SK-N-SH (cell line): ENCODE measurements around the gene BPIFA2. TPM values are rescaled to one million over a fixed set of nuclear protein-coding genes. Genes with fewer than 3 reads are reported as not detected.

Experiments
- CTCF ChIA-PET: fragments of 300-600, 350-600 bp; formaldehyde crosslinking; extraction: SDS; loops from one replicate; lab custom pipeline; 2021; lab: Yijun Ruan, JAX
- POLR2A ChIA-PET: fragments of 350-600 bp; sonication (Branson Sonifier 250); formaldehyde crosslinking; extraction: SDS; loops from one replicate; lab custom pipeline; 2020; ENCODE audit warnings: antibody characterized with exemption, inconsistent platforms; lab: Yijun Ruan, JAX
- DNase-seq: peaks from one replicate; pipeline ENCODE4 v3.0.0; 2012
- H2AFZ ChIP-seq: fragments of 200-600 bp; sonication (generic); 2 replicates; pipeline ENCODE4 v1.8.1; 2016; ENCODE audit warnings: antibody characterized with exemption, mild to moderate bottlenecking, low read depth
- H3F3A ChIP-seq: fragments of 200-600 bp; sonication (generic); replicated peaks from 2 replicates; pipeline ENCODE3; 2016; ENCODE audit warnings: antibody characterized with exemption, mild to moderate bottlenecking; ENCODE audit not compliant: insufficient read depth
- H3K27ac ChIP-seq, 2 experiments: fragments of 200-500 bp in 1 of 2; fragments of 200-600 bp in 1 of 2; sonication (Bioruptor generic) in 1 of 2; sonication (generic), shearing (Covaris generic) in 1 of 2; 2 replicates each; pipeline versions ENCODE4 v1.5.1 to v1.6.1; 2014 to 2016; ENCODE audit warnings: low read depth in 2 of 2, inconsistent platforms in 1 of 2, low read length in 1 of 2, mild to moderate bottlenecking in 1 of 2, mixed read lengths in 1 of 2
- H3K27me3 ChIP-seq: fragments of 200-600 bp; sonication (generic), shearing (Covaris generic); 2 replicates; pipeline ENCODE4 v1.6.1; 2016; ENCODE audit warnings: mixed run types; ENCODE audit not compliant: insufficient read depth
- H3K36me3 ChIP-seq, 2 experiments: fragments of 200-500 bp in 1 of 2; fragments of 200-600 bp in 1 of 2; sonication (Bioruptor generic) in 1 of 2; sonication (generic) in 1 of 2; replicated peaks in 1 of 2; 2 replicates each; pipeline versions ENCODE3 to v1.5.1; 2014 to 2016; ENCODE audit warnings: low read length in 1 of 2, mild to moderate bottlenecking in 1 of 2; ENCODE audit not compliant: insufficient read depth in 2 of 2, control insufficient read depth in 1 of 2
- H3K4me1 ChIP-seq, 2 experiments: fragments of 200-500 bp in 1 of 2; fragments of 200-600 bp in 1 of 2; sonication (Bioruptor generic) in 1 of 2; sonication (generic), shearing (Covaris generic) in 1 of 2; 2 replicates each; pipeline versions ENCODE4 v1.5.1 to v1.6.1; 2014 to 2016; ENCODE audit warnings: low read depth in 1 of 2, low read length in 1 of 2, mixed run types in 1 of 2; ENCODE audit not compliant: insufficient read depth in 2 of 2, control insufficient read depth in 1 of 2
- H3K4me2 ChIP-seq: fragments of 200-600 bp; sonication (generic), shearing (Covaris generic); 2 replicates; pipeline ENCODE4 v1.6.1; 2017; ENCODE audit warnings: mixed run types
- H3K4me3 ChIP-seq, 2 experiments: fragments of 200-500 bp in 1 of 2; fragments of 200-600 bp in 1 of 2; sonication (Bioruptor generic) in 1 of 2; sonication (generic), shearing (Covaris generic) in 1 of 2; 2 replicates each; pipeline versions ENCODE4 v1.5.1 to v1.8.1; 2014 to 2016; ENCODE audit warnings: low read depth in 2 of 2, inconsistent platforms in 1 of 2, low read length in 1 of 2, mild to moderate bottlenecking in 1 of 2, mixed read lengths in 1 of 2, moderate library complexity in 1 of 2
- H3K79me2 ChIP-seq: fragments of 200-600 bp; sonication (generic); 2 replicates; pipeline ENCODE4 v1.8.1; 2017; ENCODE audit warnings: mild to moderate bottlenecking; ENCODE audit not compliant: insufficient read depth
- H3K9ac ChIP-seq: fragments of 200-600 bp; sonication (generic); 2 replicates; pipeline ENCODE4 v1.6.1; 2017; ENCODE audit warnings: mixed run types
- H3K9me2 ChIP-seq: fragments of 200-600 bp; sonication (generic); 2 replicates; pipeline ENCODE4 v1.6.1; 2017; ENCODE audit warnings: mixed run types
- H3K9me3 ChIP-seq: fragments of 200-600 bp; sonication (generic); 2 replicates; pipeline ENCODE4 v1.6.1; 2017; ENCODE audit warnings: mixed run types, mild to moderate bottlenecking, moderate library complexity
- H4K20me1 ChIP-seq: fragments of 200-600 bp; sonication (generic); 2 replicates; pipeline ENCODE4 v1.6.1; 2017; ENCODE audit warnings: mild to moderate bottlenecking, mixed run types; ENCODE audit not compliant: insufficient read depth
- CHD2 ChIP-seq: fragments of 150-350 bp; IDR thresholded peaks from 2 replicates; pipeline ENCODE4 v1.6.1; 2018; ENCODE audit warnings: low read length; ENCODE audit not compliant: partially characterized antibody
- EP300 ChIP-seq, 2 experiments: IDR thresholded peaks; 2 replicates each; pipeline versions ENCODE4 v1.4.0 to v1.6.1; 2012; ENCODE audit warnings: borderline replicate concordance in 1 of 2, low read depth in 1 of 2, low read length in 1 of 2
- FOXJ3 ChIP-seq: sonication (generic); formaldehyde crosslinking; IDR thresholded peaks from 2 replicates; pipeline ENCODE4 v1.5.1; 2020; ENCODE audit warnings: mild to moderate bottlenecking, missing genetic modification reagents
- FOXM1 ChIP-seq: IDR thresholded peaks from 2 replicates; pipeline ENCODE4 v1.4.0; 2012; ENCODE audit warnings: low read depth, mild to moderate bottlenecking
- MXI1 ChIP-seq: IDR thresholded peaks from 2 replicates; pipeline ENCODE4 v1.6.1; 2012; ENCODE audit warnings: mild to moderate bottlenecking, low read depth, low read length, improper control_type of control experiment
- PBX3 ChIP-seq: IDR thresholded peaks from 2 replicates; pipeline ENCODE4; 2012
- RAD21 ChIP-seq: IDR thresholded peaks from 2 replicates; pipeline ENCODE4 v1.6.1; 2012; ENCODE audit warnings: mild to moderate bottlenecking, low read length
- REST ChIP-seq: IDR thresholded peaks from 2 replicates; pipeline ENCODE4 v1.6.1; 2012; ENCODE audit warnings: mild to moderate bottlenecking, low read depth, low read length, moderate library complexity
- RFX5 ChIP-seq: IDR thresholded peaks from 2 replicates; pipeline ENCODE4 v1.6.1; 2012; ENCODE audit warnings: mild to moderate bottlenecking, improper control_type of control experiment, low read length
- YY1 ChIP-seq: IDR thresholded peaks from 2 replicates; pipeline ENCODE4 v1.4.0; 2012; ENCODE audit warnings: low read depth, mild to moderate bottlenecking
- WGBS: methylation state at CpG from one replicate; pipeline ENCODE4 v1.1.6; 2017; ENCODE audit warnings: low lambda C conversion rate; 5-methylcytosine and 5-hydroxymethylcytosine counted together
- polyA plus RNA-seq, 3 experiments: library from polyadenylated mRNA; depleted of rRNA; stranded (reverse); fragments of >200 nt; gene quantifications; 2 replicates each; pipeline ENCODE4 v1.2.3, GENCODE V29; 2012
- TF ChIP-seq, protein P1 (sequence below): fragments of 150-350 bp; IDR thresholded peaks from 2 replicates; pipeline ENCODE4 v1.6.1; 2016; ENCODE audit warnings: mild to moderate bottlenecking, low read depth, low read length
- TF ChIP-seq, protein P2 (sequence below): IDR thresholded peaks from 2 replicates; pipeline ENCODE4 v1.4.0; 2012; ENCODE audit warnings: low read depth, borderline replicate concordance

The BPIFA2 gene
- polyA plus RNA-seq, 1 of the 3 experiments (the other 2 are of a cell fraction), result not detected

DNA sequence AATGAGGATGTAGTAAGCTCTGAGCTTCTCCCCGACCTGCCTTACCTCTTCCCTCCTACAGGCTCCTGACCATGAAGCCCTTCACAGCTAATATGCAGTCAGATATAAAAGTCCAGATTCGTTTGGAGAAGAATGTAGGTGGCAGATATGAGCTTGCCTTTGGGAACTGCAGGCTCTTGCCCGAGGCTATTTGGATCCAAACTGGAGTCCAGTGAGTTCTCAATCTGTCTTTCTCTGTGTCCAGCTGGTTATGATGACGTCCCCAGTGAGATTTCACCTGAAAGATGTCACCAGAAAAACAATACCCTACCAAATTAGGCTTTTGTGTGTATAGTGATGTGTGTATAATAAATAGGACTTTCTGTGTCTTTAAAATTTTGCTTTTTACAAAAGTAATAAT is 34.5 kb downstream of the BPIFA2 start:
- Histone ChIP-seq H3K4me2 (no peak overlapping the region), H3K79me2 (no peaks in the 10 kb centered on the region), H3K4me3 (no peak overlapping the region), H3K27me3 (peaks cover 18% of the 10 kb centered on the region; the same call in 1 of the 2 replicates), H3K27ac (no peak overlapping the region), H3K36me3 (no peaks in the 10 kb centered on the region), H3K9ac (no peak overlapping the region), H3K9me3 (no peaks in the 10 kb centered on the region), H3F3A (no peaks in the 10 kb centered on the region), H3K9me2 (no peaks in the 10 kb centered on the region), H3K4me1 (no peaks in the 10 kb centered on the region), H4K20me1 (no peaks in the 10 kb centered on the region), H2AFZ (no peak overlapping the region)
- 5% methylated on average over 2 of the region's 4 CpGs for WGBS
- no peak for TF ChIP-seq CHD2
- TF ChIP-seq, protein P1, sequence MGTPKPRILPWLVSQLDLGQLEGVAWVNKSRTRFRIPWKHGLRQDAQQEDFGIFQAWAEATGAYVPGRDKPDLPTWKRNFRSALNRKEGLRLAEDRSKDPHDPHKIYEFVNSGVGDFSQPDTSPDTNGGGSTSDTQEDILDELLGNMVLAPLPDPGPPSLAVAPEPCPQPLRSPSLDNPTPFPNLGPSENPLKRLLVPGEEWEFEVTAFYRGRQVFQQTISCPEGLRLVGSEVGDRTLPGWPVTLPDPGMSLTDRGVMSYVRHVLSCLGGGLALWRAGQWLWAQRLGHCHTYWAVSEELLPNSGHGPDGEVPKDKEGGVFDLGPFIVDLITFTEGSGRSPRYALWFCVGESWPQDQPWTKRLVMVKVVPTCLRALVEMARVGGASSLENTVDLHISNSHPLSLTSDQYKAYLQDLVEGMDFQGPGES, result no peak
- TF ChIP-seq REST, result no peak
- TF ChIP-seq EP300 (IDR thresholded peaks at IDR 0.05; ENCODE audit: borderline replicate concordance in 1 of 2, low read depth in 1 of 2, low read length in 1 of 2), result no peak
- TF ChIP-seq PBX3, result no peak
- TF ChIP-seq FOXJ3 (CRISPR knock-in tag), result no peak
- TF ChIP-seq FOXM1, result no peak
- no peak for TF ChIP-seq YY1
- ChIA-PET CTCF (interaction anchor here (1.2 kb wide), 1 partner anchor 10 kb away, joined by 3 read pairs; no protein-coding TSS in a partner anchor), POLR2A (no interaction called here)
- no peak for DNase-seq

DNA sequence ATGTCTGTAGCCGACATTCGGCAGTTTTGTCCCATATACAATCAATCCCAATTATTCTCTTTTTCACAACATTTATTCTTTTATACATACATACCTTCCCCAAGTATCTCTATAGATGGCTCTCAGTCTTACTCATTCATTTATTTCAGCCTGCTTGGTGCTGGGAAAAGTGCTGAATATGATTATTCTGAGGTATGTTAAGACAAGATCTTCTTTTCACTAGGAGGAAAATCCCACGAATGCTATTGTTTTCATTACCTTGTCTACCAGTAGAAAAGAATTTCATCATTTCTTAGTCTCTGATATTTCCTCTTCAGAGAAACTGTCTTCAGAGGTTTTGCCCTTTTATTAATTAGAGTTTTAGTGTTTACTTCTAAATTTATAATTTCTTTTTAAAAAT is 35.5 kb downstream of the BPIFA2 start:
- 7% methylated on average over 3 of the region's 3 CpGs for WGBS
- no peak overlapping the region for H3K4me2 ChIP-seq
- H3K9me3 ChIP-seq, result no peaks in the 10 kb centered on the region
- ChIA-PET POLR2A (no interaction called here), CTCF (no interaction called here)
- no peak overlapping the region for H3K4me3 ChIP-seq
- H4K20me1 ChIP-seq, result no peaks in the 10 kb centered on the region
- no peak overlapping the region for H3K9ac ChIP-seq
- H3K4me1 ChIP-seq, result no peaks in the 10 kb centered on the region
- peaks cover 11% of the 10 kb centered on the region; the same call in 1 of the 2 replicates for H3K27me3 ChIP-seq
- H3K79me2 ChIP-seq, result no peaks in the 10 kb centered on the region
- H2AFZ ChIP-seq, result no peak overlapping the region
- H3F3A ChIP-seq, result no peaks in the 10 kb centered on the region
- TF ChIP-seq MXI1 (no peak), PBX3 (no peak), EP300 (IDR thresholded peaks at IDR 0.05; ENCODE audit: borderline replicate concordance in 1 of 2, low read depth in 1 of 2, low read length in 1 of 2) (no peak), RAD21 (no peak), RFX5 (no peak), CHD2 (no peak)
- TF ChIP-seq, protein P2, sequence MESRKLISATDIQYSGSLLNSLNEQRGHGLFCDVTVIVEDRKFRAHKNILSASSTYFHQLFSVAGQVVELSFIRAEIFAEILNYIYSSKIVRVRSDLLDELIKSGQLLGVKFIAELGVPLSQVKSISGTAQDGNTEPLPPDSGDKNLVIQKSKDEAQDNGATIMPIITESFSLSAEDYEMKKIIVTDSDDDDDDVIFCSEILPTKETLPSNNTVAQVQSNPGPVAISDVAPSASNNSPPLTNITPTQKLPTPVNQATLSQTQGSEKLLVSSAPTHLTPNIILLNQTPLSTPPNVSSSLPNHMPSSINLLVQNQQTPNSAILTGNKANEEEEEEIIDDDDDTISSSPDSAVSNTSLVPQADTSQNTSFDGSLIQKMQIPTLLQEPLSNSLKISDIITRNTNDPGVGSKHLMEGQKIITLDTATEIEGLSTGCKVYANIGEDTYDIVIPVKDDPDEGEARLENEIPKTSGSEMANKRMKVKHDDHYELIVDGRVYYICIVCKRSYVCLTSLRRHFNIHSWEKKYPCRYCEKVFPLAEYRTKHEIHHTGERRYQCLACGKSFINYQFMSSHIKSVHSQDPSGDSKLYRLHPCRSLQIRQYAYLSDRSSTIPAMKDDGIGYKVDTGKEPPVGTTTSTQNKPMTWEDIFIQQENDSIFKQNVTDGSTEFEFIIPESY, result no peak
- H3K9me2 ChIP-seq, result no peaks in the 10 kb centered on the region
- no peak overlapping the region for H3K27ac ChIP-seq
- H3K36me3 ChIP-seq, result no peaks in the 10 kb centered on the region
- DNase-seq, result no peak
